Frontal cortex (tissue), 4 donors: ENCODE data around the gene KRTAP10-5. TPM values are rescaled to one million over a fixed set of nuclear protein-coding genes. Genes with fewer than 3 reads are reported as not detected.
"Not testable (repeated sequence)": the region's sequence is repeated elsewhere in the genome, so short reads cannot be mapped to it uniquely, and the experiment has no call there.

ENCODE experiments used
- DNase-seq, 2 donors: peaks; one replicate each; pipeline ENCODE4 v3.0.0; 2012; ENCODE audit warnings: low spot score in 2 of 2
- FAIRE-seq: peaks from 2 replicates; lab custom pipeline; 2012; peaks lifted over from hg19 to GRCh38; lab: Jason Lieb, UNC
- total RNA-seq: library from RNA; depleted of rRNA; stranded (reverse); fragments of >200 nt; gene quantifications from one replicate; pipeline ENCODE4 v1.2.3, GENCODE V29; 2014
- donor health status: control.
- donor health status: control.
- donor health status: control.

Gene KRTAP10-5
- total RNA-seq, 1 donor from 2014 or later, result not detected

DNA sequence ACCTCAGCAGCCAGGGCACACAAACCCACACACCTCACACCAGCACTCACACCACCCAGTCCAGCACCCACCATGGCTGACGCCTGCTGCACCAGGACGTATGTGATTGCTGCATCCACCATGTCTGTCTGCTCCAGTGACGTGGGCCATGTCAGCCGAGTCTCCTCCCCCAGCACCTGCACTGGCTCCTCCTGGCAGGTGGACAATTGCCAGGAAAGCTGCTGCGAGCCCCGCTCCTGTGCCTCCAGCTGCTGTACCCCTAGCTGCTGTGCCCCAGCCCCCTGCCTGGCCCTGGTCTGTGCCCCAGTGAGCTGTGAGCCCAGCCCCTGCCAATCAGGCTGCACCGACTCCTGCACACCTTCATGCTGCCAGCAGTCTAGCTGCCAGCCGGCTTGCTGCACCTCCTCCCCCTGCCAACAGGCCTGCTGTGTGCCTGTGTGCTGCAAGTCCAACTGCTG, 31.7 kb upstream of the KRTAP10-5 start, which contains the start of gene KRTAP10-8:
TSS of gene KRTAP10-8 (plus strand) at position 51 of the 458 bp plus-strand sequence. CDS start at position 73, 22 bp downstream.
- DNase-seq (no peak), FAIRE-seq (no peak)

DNA sequence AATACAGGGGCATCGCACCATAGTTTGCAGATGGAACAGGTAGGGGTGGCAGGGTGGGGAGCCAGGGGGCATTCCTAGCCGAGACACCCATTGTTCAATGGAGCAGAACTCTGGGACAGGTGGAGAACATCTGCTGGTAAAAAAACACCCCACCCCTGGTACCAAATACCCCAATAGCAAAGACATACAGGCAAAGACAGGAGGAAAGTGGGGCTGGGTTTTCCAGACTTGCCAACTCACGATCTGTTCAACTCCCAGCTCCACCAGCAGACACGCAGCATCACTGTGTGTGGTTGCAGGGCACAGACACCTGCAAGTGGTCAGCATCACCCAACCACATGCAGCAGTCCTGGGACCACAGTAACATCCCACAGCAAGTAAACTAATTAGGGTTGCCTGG, 31.1 kb upstream of the KRTAP10-5 start:
- DNase-seq (no peak), FAIRE-seq (no peak)

DNA sequence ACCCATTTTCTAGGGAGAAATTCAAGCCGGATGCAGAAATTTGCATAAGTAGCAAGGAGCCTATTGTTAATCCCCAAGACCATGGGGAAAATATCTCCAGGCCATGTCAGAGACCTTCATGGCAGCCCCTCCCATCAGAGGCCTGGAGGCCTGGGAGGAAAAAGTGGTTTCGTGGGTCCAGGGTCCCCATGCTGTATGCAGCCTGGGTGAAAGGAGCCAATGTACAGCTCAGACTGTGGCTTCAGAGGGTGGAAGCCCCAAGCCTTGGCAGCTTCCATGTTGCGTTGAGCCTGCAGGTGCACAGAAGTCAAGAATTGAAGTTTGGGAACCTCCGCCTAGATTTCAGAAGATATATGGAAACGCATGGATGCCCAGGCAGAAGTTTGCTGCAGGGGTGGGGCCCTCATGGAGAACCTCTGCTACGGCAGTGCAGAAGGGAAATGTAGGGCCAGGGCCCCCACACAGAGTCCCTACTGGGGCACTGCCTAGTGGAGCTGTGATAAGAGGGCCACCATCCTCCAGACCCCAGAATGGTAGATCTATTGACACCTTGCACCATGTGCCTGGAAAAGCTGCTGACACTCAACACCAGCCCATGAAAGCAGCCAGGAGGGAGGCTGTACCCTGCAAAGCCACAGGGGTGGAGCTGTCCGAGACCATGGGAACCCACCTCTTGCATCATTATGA, 29.9 kb upstream of the KRTAP10-5 start:
- FAIRE-seq, DNase-seq: not testable (repeated sequence)

DNA sequence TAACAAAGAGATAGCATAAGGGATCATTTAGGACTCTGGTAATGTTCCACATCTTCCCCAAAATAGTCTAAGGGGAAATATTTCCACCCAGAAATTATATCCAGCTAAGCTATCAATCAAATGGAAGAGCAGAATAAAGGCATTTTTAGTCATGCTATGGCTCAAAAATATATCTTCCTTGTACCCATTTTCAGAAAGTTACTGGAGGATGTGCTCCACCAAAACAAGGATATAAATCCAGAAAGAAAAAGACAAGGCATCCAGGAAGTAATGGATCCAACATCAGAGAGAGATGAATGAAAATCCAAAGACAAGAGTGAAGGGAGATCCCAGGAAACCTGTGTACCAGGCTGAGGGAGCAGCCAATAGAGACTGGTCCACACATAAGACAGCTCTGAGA, 28.8 kb upstream of the KRTAP10-5 start:
- no peak for FAIRE-seq
- DNase-seq, result no peak

DNA sequence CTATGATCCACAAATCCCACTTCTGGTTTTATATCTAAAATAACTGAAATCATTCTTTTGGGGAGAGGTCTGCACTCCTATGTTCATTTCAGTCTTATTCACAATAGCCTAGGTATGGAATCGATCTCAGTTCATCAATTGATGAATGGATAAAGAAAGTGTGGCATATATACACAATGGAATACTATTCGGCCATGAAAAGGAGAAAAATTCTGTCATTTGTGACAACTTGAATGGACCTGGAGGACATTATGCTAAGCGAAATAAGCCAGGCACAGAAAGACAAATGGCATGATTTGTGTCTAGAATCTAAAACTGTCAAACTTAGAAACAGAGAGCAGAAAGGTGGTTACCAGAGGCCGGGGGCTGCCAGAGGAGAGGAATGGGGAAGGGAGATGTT, 26.1 kb upstream of the KRTAP10-5 start:
- FAIRE-seq, result no peak

DNA sequence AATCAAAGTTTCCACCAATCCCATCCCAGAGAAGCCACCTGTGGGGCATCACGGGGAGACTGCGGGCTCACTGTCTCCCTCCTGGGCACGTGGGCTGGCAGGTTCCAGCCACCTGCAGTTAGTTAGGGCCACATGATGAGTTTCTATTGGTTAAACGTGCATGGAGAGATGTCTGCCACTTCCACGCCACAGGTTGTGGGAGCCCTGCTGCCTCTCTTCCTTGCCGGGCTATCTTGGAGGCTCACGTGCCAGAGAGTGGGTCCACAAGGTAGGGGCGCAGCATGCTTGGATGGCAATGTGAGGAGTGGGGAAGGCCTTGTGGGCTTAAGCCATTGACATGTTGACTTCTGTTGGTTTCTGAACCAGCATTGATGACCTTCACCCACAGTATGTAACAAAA, 23.5 kb upstream of the KRTAP10-5 start:
- FAIRE-seq (no peak), DNase-seq (no peak)

More for the DNA sequence above, 26.1 kb upstream of the KRTAP10-5 start:
- no peak for DNase-seq

DNA sequence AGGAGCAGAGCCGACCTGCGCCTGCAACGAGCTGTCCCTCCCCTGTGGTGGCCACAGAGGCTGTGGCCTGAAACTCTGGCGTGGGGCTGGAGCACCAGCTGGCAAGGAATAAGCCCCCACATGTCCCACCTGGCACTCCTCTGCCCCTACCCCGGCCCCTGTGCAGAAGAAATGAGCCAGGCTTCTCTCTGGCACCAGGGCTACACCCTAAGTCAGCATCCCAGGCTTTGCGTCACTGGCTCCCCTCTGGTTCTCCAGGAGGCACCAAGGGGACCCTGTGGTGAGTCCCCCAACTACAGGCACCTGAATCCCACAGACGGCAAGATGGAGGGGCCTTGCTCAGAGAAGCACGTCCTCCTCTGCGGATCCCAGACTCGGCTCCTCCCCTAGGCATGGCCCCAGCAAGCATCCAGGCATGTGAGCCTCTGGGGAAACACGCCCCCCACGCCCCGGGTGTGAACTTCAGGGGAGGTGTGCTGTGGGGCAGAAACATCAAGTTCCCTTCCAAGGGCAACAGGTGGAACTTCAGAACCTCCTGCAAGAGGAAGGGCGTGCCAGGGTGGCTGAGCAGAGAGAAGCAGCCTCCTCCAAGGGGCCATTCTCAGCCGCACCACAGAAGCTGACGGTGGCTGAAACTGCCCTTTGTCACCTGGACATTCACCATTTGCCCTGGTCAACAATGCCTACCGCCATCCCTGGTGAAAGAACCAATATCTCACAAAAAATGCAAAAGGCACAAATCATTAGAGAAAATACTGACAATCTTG, 22.9 kb upstream of the KRTAP10-5 start:
- no peak for DNase-seq
- FAIRE-seq, result no peak

DNA sequence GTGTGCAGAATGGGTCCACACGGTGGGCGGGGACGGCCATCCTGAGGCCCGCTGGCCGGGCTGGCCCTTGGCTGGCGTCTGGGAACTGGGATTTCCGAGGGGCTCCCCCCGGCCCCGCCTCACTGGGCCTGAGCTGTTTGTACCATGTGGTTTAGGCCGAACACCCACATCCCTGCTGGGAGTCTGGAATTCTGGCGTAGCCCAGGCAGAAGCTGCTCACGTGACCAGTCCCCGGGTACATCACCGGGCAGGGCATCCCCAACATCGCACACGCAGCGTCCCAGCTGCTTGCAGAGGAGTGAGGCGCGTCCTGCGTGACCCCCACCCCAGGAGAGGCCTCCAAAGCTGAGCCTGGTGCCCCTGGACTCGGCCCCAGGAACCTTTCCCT, 22.1 kb upstream of the KRTAP10-5 start:
- FAIRE-seq, result no peak

DNA sequence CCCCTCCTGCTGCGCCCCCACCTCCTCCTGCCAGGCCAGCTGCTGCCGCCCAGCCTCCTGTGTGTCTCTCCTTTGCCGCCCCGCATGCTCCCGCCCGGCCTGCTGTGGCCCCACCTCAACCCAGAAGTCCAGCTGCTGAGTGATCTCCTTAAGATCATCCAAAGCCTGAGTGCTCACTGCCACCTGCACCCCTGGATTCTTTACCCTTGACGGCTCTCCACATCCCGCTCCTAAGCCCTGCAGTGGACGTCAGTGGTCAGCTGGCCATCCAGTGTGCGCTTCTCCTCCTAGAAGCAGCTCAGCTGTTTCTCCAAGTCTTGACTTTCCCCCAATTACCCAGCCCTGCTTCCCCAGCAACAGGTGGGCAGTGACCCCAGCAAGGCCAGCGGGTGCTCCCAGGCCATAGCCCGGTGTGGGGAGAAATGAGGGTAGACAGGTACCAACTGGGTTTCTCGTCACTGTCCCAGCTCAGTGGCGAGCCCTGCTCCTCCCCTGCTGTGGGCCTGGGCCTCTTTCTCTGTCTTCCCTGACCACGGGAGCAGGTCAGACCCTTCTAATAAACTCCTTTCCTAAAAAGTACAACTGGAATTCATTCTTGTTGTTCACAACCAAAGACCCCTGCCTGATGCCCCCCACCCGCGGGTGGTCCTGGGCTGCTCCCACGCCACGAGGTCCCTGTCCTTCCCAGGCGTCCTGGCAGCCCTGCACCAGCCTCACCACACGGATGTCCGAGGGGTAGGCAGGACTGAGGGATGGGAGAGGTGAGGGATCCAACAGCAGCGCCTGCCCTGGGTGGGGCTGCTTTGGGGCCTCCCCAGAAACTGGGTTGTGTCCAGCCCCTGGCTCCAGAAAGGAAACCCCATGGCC, 21.4 kb upstream of the KRTAP10-5 start:
- DNase-seq (no peak), FAIRE-seq (no peak)

More for the DNA sequence above, 22.1 kb upstream of the KRTAP10-5 start:
- DNase-seq, result no peak

DNA sequence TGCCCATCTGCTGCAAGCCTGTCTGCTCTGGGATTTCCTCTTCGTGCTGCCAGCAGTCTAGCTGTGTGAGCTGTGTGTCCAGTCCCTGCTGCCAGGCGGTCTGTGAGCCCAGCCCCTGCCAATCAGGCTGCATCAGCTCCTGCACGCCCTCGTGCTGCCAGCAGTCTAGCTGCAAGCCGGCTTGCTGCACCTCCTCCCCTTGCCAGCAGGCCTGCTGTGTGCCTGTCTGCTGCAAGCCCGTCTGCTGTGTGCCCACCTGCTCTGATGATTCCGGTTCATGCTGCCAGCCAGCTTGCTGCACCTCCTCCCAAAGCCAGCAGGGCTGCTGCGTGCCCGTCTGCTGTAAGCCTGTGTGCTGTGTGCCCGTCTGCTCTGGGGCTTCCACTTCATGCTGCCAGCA, 20.7 kb upstream of the KRTAP10-5 start:
- not testable (repeated sequence) for DNase-seq, FAIRE-seq

DNA sequence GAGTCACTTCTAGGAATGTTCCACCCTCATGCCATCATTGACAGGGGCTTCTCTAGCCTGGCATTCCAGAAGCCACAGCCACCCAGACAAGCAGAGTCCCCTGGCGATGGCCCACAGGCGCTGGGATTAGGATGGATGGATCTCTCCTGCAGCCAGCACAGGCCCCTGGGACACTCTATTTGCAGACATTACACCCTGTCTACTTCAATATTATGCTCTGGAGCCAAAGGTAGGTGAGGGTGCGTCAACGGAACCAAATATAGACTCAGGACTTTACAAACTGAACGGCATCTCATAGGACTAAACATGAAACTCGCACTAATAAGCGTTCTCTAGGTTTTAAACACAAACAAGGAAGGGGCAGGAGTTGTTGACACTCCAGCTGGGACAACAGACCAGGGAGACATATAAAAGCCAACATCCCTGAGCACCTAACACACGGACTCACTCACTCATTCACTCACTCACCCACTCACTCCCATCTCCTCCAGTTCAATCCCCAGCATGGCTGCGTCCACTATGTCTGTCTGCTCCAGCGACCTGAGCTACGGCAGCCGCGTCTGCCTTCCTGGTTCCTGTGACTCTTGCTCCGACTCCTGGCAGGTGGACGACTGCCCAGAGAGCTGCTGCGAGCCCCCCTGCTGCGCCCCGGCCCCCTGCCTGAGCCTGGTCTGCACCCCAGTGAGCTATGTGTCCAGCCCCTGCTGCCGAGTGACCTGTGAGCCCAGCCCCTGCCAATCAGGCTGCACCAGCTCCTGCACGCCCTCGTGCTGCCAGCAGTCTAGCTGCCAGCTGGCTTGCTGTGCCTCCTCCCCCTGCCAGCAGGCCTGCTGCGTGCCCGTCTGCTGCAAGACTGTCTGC, 19.9 kb upstream of the KRTAP10-5 start, which contains the start of gene KRTAP10-7:
TSS of gene KRTAP10-7 (plus strand) at position 480 of the 861 bp plus-strand sequence. CDS start at position 505, 25 bp downstream.
- not testable (repeated sequence) for FAIRE-seq

DNA sequence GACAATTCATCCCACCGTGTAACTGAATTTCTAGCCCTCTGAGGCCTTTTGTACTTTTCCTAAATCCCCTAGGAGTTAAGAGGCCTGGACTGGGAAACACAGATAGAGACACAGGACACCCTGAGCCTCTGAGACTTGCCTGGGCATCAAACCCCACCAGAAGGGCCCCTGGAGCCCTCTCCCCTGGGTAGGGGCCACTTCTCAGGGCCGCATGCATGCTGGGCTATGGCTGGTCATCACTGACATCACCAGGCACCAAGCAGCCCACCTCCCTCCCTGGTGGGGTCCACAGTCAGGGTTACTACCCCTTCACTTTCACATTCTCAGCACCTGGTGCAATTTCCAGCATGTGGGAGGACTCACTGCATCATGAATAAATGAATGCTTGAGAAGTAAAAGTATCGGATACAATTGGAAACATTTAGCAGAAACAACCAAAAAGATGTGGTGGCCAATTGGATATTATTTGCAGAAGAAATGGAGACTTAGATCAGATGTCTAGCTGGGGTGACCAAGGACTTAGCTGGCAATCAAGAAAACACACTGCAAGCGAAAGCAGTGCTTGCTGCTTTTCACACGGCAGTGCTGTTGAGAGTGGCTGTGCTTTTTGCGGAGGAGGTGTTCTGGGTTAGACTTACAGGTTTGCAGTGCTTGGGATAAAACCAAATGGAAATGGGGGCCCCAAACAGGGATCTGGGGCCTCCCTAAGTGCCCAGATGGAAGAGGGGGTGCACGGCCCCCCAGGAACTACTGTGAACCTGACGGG, 19.0 kb upstream of the KRTAP10-5 start:
- FAIRE-seq, result no peak
- no peak for DNase-seq

More for the DNA sequence above, 19.9 kb upstream of the KRTAP10-5 start, which contains the start of gene KRTAP10-7:
- not testable (repeated sequence) for DNase-seq

DNA sequence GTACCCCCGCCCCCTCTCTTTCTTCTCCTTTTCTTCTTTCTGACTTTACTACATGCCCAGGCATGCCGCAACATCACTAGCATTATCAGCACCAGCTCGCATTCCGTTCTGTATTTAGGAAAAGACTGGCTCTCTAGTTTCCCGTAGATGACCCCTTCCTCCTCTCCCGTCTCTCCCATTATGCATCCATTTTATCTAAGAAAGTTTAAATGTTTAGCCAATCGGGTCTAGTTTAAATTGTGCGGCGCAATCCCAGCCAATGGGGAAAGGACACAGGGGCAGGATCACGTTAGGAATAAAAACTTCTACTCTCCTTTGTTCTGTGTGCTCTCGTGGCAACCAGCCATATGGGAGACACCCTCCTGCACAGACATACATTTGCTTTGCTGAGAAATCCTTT, 17.7 kb upstream of the KRTAP10-5 start:
- FAIRE-seq, result no peak
- no peak for DNase-seq

DNA sequence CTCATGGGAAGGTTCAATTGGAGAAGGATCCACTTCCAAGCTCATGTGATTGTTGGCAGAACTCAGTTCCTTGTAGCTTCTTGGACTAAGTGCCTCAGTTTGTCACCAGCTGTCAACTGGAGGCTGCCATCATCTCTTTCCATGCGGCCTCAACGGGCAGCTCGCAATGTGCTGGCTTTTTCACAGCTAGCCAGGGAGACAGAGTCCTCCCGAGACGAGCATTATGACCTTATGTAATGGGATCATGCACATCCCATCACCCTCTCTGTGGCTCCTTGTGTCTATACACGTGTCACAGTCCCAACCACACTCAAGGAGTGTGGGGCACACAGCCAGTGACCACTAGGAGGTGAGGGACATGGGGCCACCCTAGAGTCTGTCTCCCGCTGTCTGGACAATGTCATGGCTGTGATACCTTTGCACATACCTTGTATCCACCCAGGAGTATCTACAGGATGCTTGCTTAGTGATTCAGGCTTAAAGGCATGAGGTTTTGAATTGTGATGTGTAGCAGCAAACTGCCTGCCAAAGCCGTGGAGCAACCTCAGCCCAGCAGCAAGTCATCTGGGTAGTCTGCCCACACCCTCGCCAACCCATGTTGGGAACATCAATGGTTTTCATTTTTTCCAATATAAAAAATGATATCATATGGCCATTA, 15.8 kb upstream of the KRTAP10-5 start:
- no peak for DNase-seq
- FAIRE-seq, result no peak

DNA sequence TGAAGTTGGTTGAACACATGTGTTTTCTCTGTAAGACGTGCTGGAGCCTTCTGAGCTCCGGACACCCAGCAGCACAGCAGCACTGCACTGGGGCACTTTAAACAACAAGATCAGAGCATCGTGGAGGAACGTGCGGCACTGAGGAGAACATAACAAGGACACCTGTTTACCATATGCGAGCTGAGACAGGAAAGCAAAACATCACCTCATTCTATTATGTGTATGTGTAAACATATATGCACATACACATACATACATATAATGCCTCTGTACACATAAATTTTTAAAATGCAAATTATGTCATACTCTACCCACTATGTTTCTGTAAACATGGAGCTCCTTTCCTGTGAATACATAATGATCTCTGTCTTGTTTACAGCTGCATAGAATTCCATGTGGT, 15.1 kb upstream of the KRTAP10-5 start:
- no peak for FAIRE-seq
- DNase-seq, result no peak

DNA sequence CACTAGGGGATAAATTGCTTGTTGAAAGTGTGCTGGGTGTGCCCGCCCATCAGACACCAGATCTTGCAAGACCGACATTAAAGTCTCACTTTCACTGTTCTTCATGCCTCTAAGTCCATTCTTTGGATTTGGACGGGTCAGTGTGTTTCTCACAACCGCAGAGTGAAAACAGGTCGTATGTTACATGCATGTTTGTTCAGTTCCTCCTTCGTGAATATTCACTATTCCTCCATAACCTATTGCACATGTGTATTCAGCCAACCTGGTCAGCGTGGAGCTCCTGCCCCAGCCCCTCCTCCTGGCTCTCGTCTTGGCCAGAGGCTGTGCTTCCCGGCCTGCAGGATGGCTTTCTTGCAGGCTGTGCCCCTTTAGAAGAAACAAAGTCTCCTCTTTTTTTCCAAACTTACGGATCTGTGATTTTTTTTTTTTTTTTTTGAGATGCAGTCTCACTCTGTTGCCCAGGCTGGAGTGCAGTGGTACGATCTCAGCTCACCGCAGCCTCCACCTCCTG, 14.1 kb upstream of the KRTAP10-5 start:
- FAIRE-seq, result no peak

DNA sequence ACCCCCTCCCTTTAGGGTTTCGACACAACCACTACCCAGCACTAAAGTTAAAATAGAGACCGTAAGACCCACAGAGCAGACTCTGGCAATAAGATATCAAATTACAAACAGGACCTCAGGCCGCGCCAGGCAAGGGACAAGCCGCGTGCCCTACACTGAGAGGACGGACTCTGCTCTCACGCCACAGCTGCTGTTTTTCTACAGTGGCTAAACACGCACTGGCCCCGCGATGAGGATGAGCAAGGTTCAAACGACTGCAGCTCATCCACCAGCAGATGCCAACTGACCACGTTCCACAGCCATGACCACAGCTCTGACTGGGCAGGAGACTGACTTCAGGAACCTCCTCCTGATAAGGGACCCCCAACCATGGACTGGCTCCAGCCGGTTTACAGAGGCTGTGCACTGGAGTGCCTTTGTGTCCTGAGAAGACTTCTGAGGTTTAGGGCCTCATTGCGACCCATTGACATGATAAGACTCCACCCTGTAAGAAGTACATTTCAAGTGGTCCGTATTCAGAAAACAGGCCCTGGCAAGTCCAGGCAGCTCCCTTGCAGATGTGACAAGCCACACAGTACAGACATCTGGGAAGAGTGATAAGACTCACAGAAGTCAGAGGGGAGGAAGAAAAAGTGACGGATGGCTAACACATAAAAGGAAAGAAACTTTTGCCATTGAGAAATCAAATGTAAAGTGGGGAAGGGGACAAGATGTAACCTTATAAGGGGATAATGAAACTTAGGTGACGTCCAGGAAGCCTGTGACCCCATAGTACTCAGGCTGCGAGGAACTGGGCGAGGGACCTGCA, 13.4 kb upstream of the KRTAP10-5 start:
- FAIRE-seq (no peak), DNase-seq (no peak)

More for the DNA sequence above, 14.1 kb upstream of the KRTAP10-5 start:
- no peak for DNase-seq
